Measurements from ENCODE around the gene PLIN1. TPM values are rescaled to one million over a fixed set of nuclear protein-coding genes. Genes with fewer than 3 reads are reported as not detected.

PLIN1 gene
- total RNA-seq, 1 donor from 2014 or later, result 0.17 TPM

DNA sequence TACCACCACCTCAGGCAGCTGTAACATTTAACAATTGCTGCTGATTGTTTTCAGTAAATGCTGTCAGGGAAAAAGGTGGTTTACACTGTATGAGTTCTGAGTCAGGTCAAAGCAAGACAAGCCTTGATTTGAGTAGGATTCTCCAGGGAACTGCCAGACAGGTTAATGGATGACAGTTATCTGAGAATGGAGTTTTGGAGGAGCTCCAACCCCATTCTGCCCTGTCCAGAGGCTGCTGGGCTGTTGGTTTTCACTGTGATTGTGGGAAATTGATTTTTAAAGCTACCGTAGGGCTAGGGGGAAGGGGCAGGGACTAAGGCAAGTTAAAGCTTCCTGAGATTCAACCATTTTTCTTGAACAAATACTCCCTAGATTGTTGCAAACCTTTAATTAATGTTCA lies 64.0 kb downstream of the PLIN1 start:
- TF ChIP-seq, protein P1, sequence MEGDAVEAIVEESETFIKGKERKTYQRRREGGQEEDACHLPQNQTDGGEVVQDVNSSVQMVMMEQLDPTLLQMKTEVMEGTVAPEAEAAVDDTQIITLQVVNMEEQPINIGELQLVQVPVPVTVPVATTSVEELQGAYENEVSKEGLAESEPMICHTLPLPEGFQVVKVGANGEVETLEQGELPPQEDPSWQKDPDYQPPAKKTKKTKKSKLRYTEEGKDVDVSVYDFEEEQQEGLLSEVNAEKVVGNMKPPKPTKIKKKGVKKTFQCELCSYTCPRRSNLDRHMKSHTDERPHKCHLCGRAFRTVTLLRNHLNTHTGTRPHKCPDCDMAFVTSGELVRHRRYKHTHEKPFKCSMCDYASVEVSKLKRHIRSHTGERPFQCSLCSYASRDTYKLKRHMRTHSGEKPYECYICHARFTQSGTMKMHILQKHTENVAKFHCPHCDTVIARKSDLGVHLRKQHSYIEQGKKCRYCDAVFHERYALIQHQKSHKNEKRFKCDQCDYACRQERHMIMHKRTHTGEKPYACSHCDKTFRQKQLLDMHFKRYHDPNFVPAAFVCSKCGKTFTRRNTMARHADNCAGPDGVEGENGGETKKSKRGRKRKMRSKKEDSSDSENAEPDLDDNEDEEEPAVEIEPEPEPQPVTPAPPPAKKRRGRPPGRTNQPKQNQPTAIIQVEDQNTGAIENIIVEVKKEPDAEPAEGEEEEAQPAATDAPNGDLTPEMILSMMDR (IDR thresholded peaks at IDR 0.05), result no peak
- Mint-ChIP-seq H3K4me1 (ENCODE audit: low read depth) (no peaks in the 10 kb centered on the region), H3K4me3 (ENCODE audit: unreplicated experiment) (no peak overlapping the region), H3K36me3 (ENCODE audit: low read depth) (peaks cover 29% of the 10 kb centered on the region), H3K9me3 (ENCODE audit: low read depth) (peaks cover 30% of the 10 kb centered on the region), H3K27me3 (ENCODE audit: low read depth) (no peaks in the 10 kb centered on the region), H3K27ac (ENCODE audit: unreplicated experiment) (no peak overlapping the region)
- no peak for DNase-seq (ENCODE audit: low spot score)

Other genes with a start within 250 kb of the PLIN1 start
- gene RHCG, start 182.8 kb downstream of the PLIN1 start, total RNA-seq, result not detected in 3 replicates
- gene TICRR, start 103.9 kb downstream of the PLIN1 start, total RNA-seq, result 2.2 to 3.5 TPM (median 2.4 TPM) in 3 replicates
- gene KIF7, start 23.9 kb downstream of the PLIN1 start, total RNA-seq, result 13.9 to 15.9 TPM (median 14.9 TPM) in 3 replicates
- 2.3 to 4.3 TPM (median 3.0 TPM) in 3 replicates for gene PEX11A, start 11.4 kb upstream of the PLIN1 start, total RNA-seq
- not detected in 3 replicates for gene WDR93, start 11.4 kb upstream of the PLIN1 start, total RNA-seq
- 0.97 to 2.7 TPM (median 2.1 TPM) in 3 replicates for gene MESP1, start 71.9 kb upstream of the PLIN1 start, total RNA-seq
- gene MESP2, start 97.0 kb upstream of the PLIN1 start, total RNA-seq, result 0.25 to 0.51 TPM (median 0.36 TPM) in 3 replicates
- gene ANPEP, start 135.5 kb upstream of the PLIN1 start, total RNA-seq, result 46.5 to 64.9 TPM (median 48.1 TPM) in 3 replicates
- 19.6 to 26.2 TPM (median 24.4 TPM) in 3 replicates for gene AP3S2, start 214.6 kb upstream of the PLIN1 start, total RNA-seq
- gene ARPIN, start 233.6 kb upstream of the PLIN1 start, total RNA-seq, result 17.0 to 24.2 TPM (median 18.2 TPM) in 3 replicates

All from chondrocyte (in vitro differentiated cells).